Right lobe of liver (tissue), 6 donors: Measurements from ENCODE around the gene PTPN11. TPM values are rescaled to one million over a fixed set of nuclear protein-coding genes. Genes with fewer than 3 reads are reported as not detected.

Experiments used
- ATAC-seq, 4 donors: fragments of 200-7000 bp; cut with Tn5 transposase; one replicate each; pipeline ENCODE4 v1.9.1; 2020; ENCODE audit warnings: mild to moderate bottlenecking in 4 of 4, moderate library complexity in 4 of 4
- DNase-seq, 3 donors: peaks; one replicate each; pipeline ENCODE4 v3.0.0-alpha.2; 2020
- H3K27ac ChIP-seq, 3 donors: fragments of 200-600 bp; one replicate each; pipeline ENCODE4 v1.8.0; 2022
- H3K27me3 ChIP-seq, 2 donors: fragments of 200-600 bp; one replicate each; pipeline ENCODE4 v1.8.0; 2022
- H3K36me3 ChIP-seq, 4 donors: fragments of 200-600 bp; sonication (generic) in 1 of 4; one replicate each; pipeline versions ENCODE4 v1.5.1 to v1.8.0; 2017 to 2022; ENCODE audit warnings: control low read depth in 1 of 4
- H3K4me1 ChIP-seq, 4 donors: fragments of 200-600 bp; sonication (generic) in 1 of 4; one replicate each; pipeline versions ENCODE4 v1.5.1 to v1.8.0; 2017 to 2022; ENCODE audit warnings: control low read depth in 1 of 4
- H3K4me3 ChIP-seq, 3 donors: fragments of 200-600 bp; one replicate each; pipeline ENCODE4 v1.8.0; 2022
- H3K9me3 ChIP-seq, 4 donors: fragments of 200-600 bp; sonication (generic) in 1 of 4; one replicate each; pipeline versions ENCODE4 v1.5.1 to v1.8.0; 2017 to 2022; ENCODE audit warnings: control low read depth in 1 of 4
- POLR2A ChIP-seq: fragments of 450-650 bp; IDR thresholded peaks from one replicate; pipeline ENCODE4 v1.6.1; 2017; ENCODE audit warnings: antibody characterized with exemption, mild to moderate bottlenecking
- WGBS: methylation state at CpG from one replicate; pipeline ENCODE4 v1.1.6; 2018; ENCODE audit warnings: low coverage, low lambda C conversion rate; ENCODE audit not compliant: insufficient coverage; ENCODE audit errors: missing lambda C conversion rate; 5-methylcytosine and 5-hydroxymethylcytosine counted together
- intact Hi-C, 2 donors: fragments of 100-400 bp; cut with DNase I; formaldehyde crosslinking; loops; one replicate each; pipeline versions ENCODE4 v1.11.2 to v1.14.1; 2022
- total RNA-seq, 6 experiments: library from RNA; depleted of rRNA in 2 of 6; stranded (reverse); fragments of >200 nt in 2 of 6; fragmentation: NEBNext Ultra II Directional in 3 of 6; extraction: Animal tissue kit (Norgen Biotek cat#: 25700) in 3 of 6; gene quantifications; one replicate each; pipeline versions ENCODE4 v1.1.0 to v1.2.4, GENCODE V29; 2016 to 2023
- TF ChIP-seq, protein P1 (sequence below), 4 donors: fragments of 200-600 bp in 3 of 4; fragments of 450-650 bp in 1 of 4; IDR thresholded peaks; one replicate each; pipeline versions ENCODE4 v1.5.1 to v1.8.0; 2016 to 2022; ENCODE audit warnings: antibody characterized with exemption in 4 of 4, mild to moderate bottlenecking in 2 of 4
- donor health status: DM: no; HTN: yes; CAD: no.
- donor health status: DM: no; HTN: no; CAD: no.
- donor health status: DM: no; HTN: no; CAD: no.
- donor health status: DM: no; HTN: yes; CAD: no.
- donor health status: DM: no; HTN: yes; CAD: no.

Gene PTPN11
- total RNA-seq, 6 experiments from 2014 or later: 66.4 to 77.7 (median 68.6) TPM

DNA sequence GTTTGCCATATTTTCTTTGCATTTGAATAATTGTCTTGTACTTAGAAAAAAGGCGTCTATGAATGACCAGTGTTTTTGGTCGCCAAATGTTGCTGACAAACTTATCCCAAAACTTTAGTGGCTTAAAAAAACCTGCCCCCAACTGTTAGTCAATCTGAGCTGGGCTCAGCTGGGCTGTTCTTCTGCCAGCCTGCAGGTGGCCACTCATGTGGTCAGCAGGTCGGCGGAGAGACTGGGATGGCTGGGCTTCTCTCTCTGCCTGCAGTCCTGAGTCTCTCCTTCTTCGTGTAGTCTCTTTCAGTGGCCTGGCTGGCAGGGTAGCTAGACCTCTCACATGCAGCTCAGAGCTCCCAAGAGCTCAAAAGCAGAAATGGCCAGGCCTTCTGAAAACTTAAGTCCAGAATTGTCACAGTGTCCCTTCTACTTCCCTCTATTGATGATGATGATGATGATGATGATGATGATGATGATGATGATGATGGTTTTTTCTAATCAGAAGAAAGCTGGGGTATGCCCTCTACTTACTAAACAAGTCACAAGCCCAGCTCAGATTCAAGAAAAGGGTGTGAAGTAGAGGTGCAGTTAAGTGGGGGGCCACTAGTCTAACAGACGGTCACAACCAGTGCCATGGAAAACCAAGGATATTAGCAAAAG, 87.9 kb downstream of the PTPN11 start:
- WGBS: 94% methylated on average over 3 of the region's 6 CpGs
- H3K27me3 ChIP-seq: no peaks in the 10 kb centered on the region
- H3K36me3 ChIP-seq: peaks cover 0 to 52% (median 35%) of the 10 kb centered on the region in 4 donors
- DNase-seq: no peak
- H3K4me1 ChIP-seq: no peaks in the 10 kb centered on the region
- TF ChIP-seq, protein P1, sequence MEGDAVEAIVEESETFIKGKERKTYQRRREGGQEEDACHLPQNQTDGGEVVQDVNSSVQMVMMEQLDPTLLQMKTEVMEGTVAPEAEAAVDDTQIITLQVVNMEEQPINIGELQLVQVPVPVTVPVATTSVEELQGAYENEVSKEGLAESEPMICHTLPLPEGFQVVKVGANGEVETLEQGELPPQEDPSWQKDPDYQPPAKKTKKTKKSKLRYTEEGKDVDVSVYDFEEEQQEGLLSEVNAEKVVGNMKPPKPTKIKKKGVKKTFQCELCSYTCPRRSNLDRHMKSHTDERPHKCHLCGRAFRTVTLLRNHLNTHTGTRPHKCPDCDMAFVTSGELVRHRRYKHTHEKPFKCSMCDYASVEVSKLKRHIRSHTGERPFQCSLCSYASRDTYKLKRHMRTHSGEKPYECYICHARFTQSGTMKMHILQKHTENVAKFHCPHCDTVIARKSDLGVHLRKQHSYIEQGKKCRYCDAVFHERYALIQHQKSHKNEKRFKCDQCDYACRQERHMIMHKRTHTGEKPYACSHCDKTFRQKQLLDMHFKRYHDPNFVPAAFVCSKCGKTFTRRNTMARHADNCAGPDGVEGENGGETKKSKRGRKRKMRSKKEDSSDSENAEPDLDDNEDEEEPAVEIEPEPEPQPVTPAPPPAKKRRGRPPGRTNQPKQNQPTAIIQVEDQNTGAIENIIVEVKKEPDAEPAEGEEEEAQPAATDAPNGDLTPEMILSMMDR (IDR thresholded peaks at IDR 0.05): no peak
- TF ChIP-seq POLR2A: no peak
- no peak overlapping the region for H3K27ac ChIP-seq
- no peaks in the 10 kb centered on the region for H3K9me3 ChIP-seq
- intact Hi-C loops: no loop called here
- no peak for ATAC-seq
- no peak overlapping the region for H3K4me3 ChIP-seq

DNA sequence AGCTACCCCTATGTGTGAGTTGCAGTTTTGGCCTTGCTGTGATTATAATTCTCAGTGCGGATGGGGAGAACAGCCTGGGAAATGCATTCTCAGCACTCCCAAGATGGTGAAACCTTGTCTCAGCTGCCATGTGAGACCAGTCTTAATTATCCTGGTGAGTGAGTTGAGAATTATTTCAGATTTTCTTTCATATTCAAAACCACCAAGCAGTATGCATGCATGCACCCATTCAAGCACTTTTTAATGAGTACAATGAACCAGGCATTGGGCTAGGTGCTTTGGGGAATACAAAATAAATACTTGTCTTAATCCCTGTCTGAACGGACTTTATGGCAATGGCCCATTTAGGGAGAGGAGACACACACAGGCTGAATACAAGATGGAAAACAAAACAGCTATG, 94.7 kb downstream of the PTPN11 start:
- WGBS: 86% methylated on average over 2 of the region's 2 CpGs
- no peak for ATAC-seq
- TF ChIP-seq POLR2A: no peak
- TF ChIP-seq, protein P1 (IDR thresholded peaks at IDR 0.05): no peak
- no peaks in the 10 kb centered on the region for H3K27me3 ChIP-seq
- peaks cover 0 to 2% (median 0%) of the 10 kb centered on the region in 4 donors for H3K36me3 ChIP-seq
- no peaks in the 10 kb centered on the region for H3K9me3 ChIP-seq
- intact Hi-C loops: no loop called here
- no peak for DNase-seq
- no peak overlapping the region for H3K27ac ChIP-seq
- no peaks in the 10 kb centered on the region for H3K4me1 ChIP-seq
- H3K4me3 ChIP-seq: no peak overlapping the region

DNA sequence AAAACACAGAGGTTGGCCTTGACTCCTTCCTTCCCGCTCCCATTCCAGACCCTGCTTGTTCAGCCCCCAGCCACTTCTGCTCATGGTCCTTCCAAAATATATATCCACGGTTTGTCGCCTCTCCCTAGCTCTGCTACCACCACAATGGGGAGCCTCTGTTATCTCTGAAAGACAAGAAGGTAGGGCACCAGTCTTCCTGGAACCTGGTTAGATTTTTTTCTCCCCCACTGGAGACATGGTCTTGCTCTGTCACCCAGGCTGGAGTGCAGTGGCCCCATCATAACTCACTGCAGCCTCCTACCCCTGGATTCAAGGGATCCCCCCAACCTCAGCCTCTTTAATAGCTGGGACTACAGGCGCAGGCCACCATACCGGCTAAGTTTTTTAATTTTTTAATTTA, 95.7 kb downstream of the PTPN11 start:
- Histone ChIP-seq H3K27ac (no peak overlapping the region), H3K27me3 (no peaks in the 10 kb centered on the region), H3K9me3 (no peaks in the 10 kb centered on the region), H3K4me1 (no peaks in the 10 kb centered on the region), H3K4me3 (no peak overlapping the region), H3K36me3 (no peaks in the 10 kb centered on the region)
- 96% methylated on average over 3 of the region's 5 CpGs for WGBS
- intact Hi-C loops: no loop called here
- TF ChIP-seq, protein P1 (IDR thresholded peaks at IDR 0.05): no peak
- no peak for TF ChIP-seq POLR2A
- ATAC-seq (no peak), DNase-seq (no peak)

DNA sequence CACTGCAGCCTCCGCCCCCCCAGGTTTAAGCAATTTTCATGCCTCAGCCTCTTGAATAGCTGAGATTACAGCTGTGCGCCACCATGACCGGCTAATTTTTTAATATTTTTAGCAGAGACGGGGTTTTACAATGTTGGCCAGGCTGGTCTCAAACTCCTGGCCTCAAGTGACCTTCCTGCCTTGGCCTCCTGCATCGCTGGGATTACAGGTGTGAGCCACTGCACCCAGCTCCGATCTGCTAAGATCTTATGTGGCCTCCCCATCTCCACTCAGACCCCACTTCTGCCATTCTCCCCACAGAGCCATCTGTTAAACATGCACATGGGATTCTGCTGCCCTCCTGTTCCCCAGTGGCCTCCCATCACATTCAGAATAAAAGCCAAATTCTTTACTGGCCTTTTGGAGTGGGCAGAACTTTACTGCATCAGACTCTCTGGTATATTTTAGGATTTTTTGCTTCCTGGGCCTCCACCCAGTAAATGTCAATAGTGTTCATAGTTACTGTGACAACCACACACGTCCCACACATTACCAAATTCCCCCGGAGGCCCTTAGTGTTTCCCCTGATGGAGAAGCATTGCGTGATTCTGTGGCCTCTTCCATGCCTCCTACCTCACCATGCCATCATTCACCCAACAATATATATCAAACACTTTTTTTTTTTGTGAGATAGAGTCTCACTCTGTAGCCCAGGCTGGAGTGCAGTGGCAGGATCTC, 96.3 kb downstream of the PTPN11 start:
- intact Hi-C loops: no loop called here
- H3K27me3 ChIP-seq: no peaks in the 10 kb centered on the region
- ATAC-seq (no peak), DNase-seq (no peak)
- H3K27ac ChIP-seq: no peak overlapping the region
- 75% methylated on average over 8 of the region's 9 CpGs for WGBS
- no peak overlapping the region for H3K4me3 ChIP-seq
- no peaks in the 10 kb centered on the region for H3K36me3 ChIP-seq
- TF ChIP-seq POLR2A: no peak
- TF ChIP-seq, protein P1 (IDR thresholded peaks at IDR 0.05): no peak
- H3K9me3 ChIP-seq: no peaks in the 10 kb centered on the region
- no peaks in the 10 kb centered on the region for H3K4me1 ChIP-seq
